CD4-positive, alpha-beta T cell treated with Interferon alpha-2 for 1 hour (primary cell): ENCODE measurements around the gene UBE2L3.
A peak's percentile ranks its signal among the peaks of the same experiment; 100 is the strongest.
"Not testable (repeated sequence)": the region's sequence is repeated elsewhere in the genome, so short reads cannot be mapped to it uniquely, and the experiment has no call there.

Experiments
- DNase-seq, 2 donors: peaks; one replicate each; pipeline ENCODE4 v3.0.0-alpha.2; 2020 to 2022

Gene UBE2L3

GRCh38 chr22:21629255-21630149, 62.0 kb downstream of the UBE2L3 start, which contains the start of gene YDJC:
Gene YDJC, minus strand, starts transcription at chr22:21630022. Its CDS starts 8 bp downstream, at chr22:21630014.
- DNase-seq = peak; percentile 93 to 95

- DNase-seq = no peak
These were observed 63.5 kb downstream of the UBE2L3 start for GRCh38 chr22:21631025-21631424.

- DNase-seq = peak; percentile 64 to 85
These were observed 64.9 kb downstream of the UBE2L3 start, which contains the start of gene CCDC116 for GRCh38 chr22:21632237-21632895. Gene CCDC116, plus strand, starts transcription at chr22:21632760. Its CDS starts 422 bp downstream, at chr22:21633182.

GRCh38 chr22:21632931-21633330, 65.4 kb downstream of the UBE2L3 start:
- no peak for DNase-seq

GRCh38 chr22:21633481-21633880, 66.0 kb downstream of the UBE2L3 start:
- no peak for DNase-seq

GRCh38 chr22:21634081-21634480, 66.6 kb downstream of the UBE2L3 start:
- no peak for DNase-seq

GRCh38 chr22:21634844-21635243, 67.3 kb downstream of the UBE2L3 start:
- DNase-seq = no peak

- no peak for DNase-seq
These were observed 68.4 kb downstream of the UBE2L3 start for GRCh38 chr22:21635771-21636510.

- DNase-seq = no peak
These were observed 69.2 kb downstream of the UBE2L3 start for GRCh38 chr22:21636629-21637218.

- not testable (repeated sequence) for DNase-seq
These were observed 69.9 kb downstream of the UBE2L3 start for GRCh38 chr22:21637450-21637849.

GRCh38 chr22:21639359-21639758, 71.8 kb downstream of the UBE2L3 start:
- no peak for DNase-seq

GRCh38 chr22:21640810-21641209, 73.3 kb downstream of the UBE2L3 start:
- no peak for DNase-seq

GRCh38 chr22:21641417-21641788, 73.9 kb downstream of the UBE2L3 start:
- peak in 1 of 2 donors; percentile 17 for DNase-seq

GRCh38 chr22:21641789-21642583, 74.5 kb downstream of the UBE2L3 start, which contains the start of gene SDF2L1:
Gene SDF2L1, plus strand, starts transcription at chr22:21642302. Its CDS starts 35 bp downstream, at chr22:21642337.
- peak; percentile 98 to 99 for DNase-seq

- DNase-seq = peak; percentile 48 to 66
These were observed 75.3 kb downstream of the UBE2L3 start for GRCh38 chr22:21642584-21643448.

GRCh38 chr22:21643533-21644357, 76.2 kb downstream of the UBE2L3 start:
- DNase-seq = no peak

- not testable (repeated sequence) for DNase-seq
These were observed 78.0 kb downstream of the UBE2L3 start for GRCh38 chr22:21645513-21645912.

- DNase-seq = peak; percentile 82 to 88
These were observed 79.4 kb downstream of the UBE2L3 start for GRCh38 chr22:21646608-21647590.
